Fibroblast of pulmonary artery (primary cell): ENCODE data around the gene TMEM130.
A peak's percentile ranks its signal among the peaks of the same experiment; 100 is the strongest.

Source experiments
- DNase-seq: peaks from one replicate; pipeline ENCODE4 v3.0.0-alpha.2; 2010; ENCODE audit warnings: low read depth
- H3K4me3 ChIP-seq: replicated peaks from 2 replicates; pipeline ENCODE4 v1.5.1; 2011; ENCODE audit warnings: low read depth, mild to moderate bottlenecking, control low read depth, low read length, moderate library complexity
- CTCF ChIP-seq: IDR thresholded peaks from 2 replicates; pipeline ENCODE4 v1.5.1; 2011; ENCODE audit warnings: mild to moderate bottlenecking, control low read depth, low read length, inconsistent platforms; ENCODE audit errors: missing control alignments

The TMEM130 gene

GRCh38 chr7:98892609-98893008 is 22.8 kb upstream of the TMEM130 start:
- TF ChIP-seq CTCF, result no peak
- no peak overlapping the region for H3K4me3 ChIP-seq
- DNase-seq, result no peak

- no peak overlapping the region for H3K4me3 ChIP-seq
- no peak for DNase-seq
- TF ChIP-seq CTCF, result no peak
Observed at GRCh38 chr7:98887038-98887437, 17.2 kb upstream of the TMEM130 start.

- no peak overlapping the region for H3K4me3 ChIP-seq
- TF ChIP-seq CTCF, result no peak
- no peak for DNase-seq
Observed at GRCh38 chr7:98884416-98884815, 14.6 kb upstream of the TMEM130 start.

- DNase-seq, result no peak
- no peak for TF ChIP-seq CTCF
Observed at GRCh38 chr7:98881561-98882315, 11.9 kb upstream of the TMEM130 start.

GRCh38 chr7:98880485-98880884 is 10.7 kb upstream of the TMEM130 start:
- no peak for DNase-seq
- TF ChIP-seq CTCF, result no peak
- no peak overlapping the region for H3K4me3 ChIP-seq

More at GRCh38 chr7:98881561-98882315, 11.9 kb upstream of the TMEM130 start:
- H3K4me3 ChIP-seq, result no peak overlapping the region

GRCh38 chr7:98879979-98880315 is 10.1 kb upstream of the TMEM130 start:
- no peak for TF ChIP-seq CTCF
- DNase-seq, result no peak
- H3K4me3 ChIP-seq, result peak overlapping the region; percentile 94
